SK-N-SH (cell line): Measurements from ENCODE around the gene PLK1.

Experiments
- EP300 ChIP-seq, 2 experiments: IDR thresholded peaks; 2 replicates each; pipeline versions ENCODE4 v1.4.0 to v1.6.1; 2012; ENCODE audit warnings: borderline replicate concordance in 1 of 2, low read depth in 1 of 2, low read length in 1 of 2
- GABPA ChIP-seq: IDR thresholded peaks from 2 replicates; pipeline ENCODE4 v1.4.0; 2012; ENCODE audit warnings: low read depth, mild to moderate bottlenecking
- NRF1 ChIP-seq: IDR thresholded peaks from 2 replicates; pipeline ENCODE4 v1.6.1; 2012; ENCODE audit warnings: low read depth, mild to moderate bottlenecking, low read length
- RXRA ChIP-seq: IDR thresholded peaks from 2 replicates; pipeline ENCODE4 v1.4.0; 2012; ENCODE audit warnings: low read depth, mild to moderate bottlenecking, borderline replicate concordance
- SIN3A ChIP-seq: IDR thresholded peaks from 2 replicates; pipeline ENCODE4 v1.6.1; 2012; ENCODE audit warnings: low read depth, mild to moderate bottlenecking, low read length, moderate library complexity, borderline replicate concordance
- SMC3 ChIP-seq: IDR thresholded peaks from 2 replicates; pipeline ENCODE4 v1.6.1; 2012; ENCODE audit warnings: low read depth, low read length, improper control_type of control experiment
- TF ChIP-seq, protein P1 (sequence below): fragments of 200-600 bp; sonication (generic); IDR thresholded peaks from 2 replicates; pipeline ENCODE4 v1.6.1; 2017; ENCODE audit warnings: antibody characterized with exemption, mild to moderate bottlenecking, moderate library complexity
- TF ChIP-seq, protein P2 (sequence below): fragments of 150-350 bp; IDR thresholded peaks from 2 replicates; pipeline ENCODE4 v1.6.1; 2017; ENCODE audit warnings: antibody characterized with exemption, low read length, low read depth, borderline replicate concordance

DNA sequence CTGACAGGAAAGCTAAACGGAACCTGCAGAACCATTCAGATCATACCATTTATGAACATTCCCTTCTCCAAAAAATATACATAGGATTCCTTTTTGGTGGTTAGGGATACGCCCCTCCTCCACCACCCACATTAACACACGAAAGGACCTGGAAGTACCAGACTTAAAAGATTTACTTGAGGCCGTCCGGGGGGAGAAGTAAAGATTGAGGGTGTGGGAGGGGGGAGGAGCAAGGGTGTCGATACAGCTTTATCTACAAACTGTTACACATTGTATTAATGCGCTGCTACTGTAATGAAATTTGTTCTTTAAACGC, 38.1 kb upstream of the PLK1 start:
- TF ChIP-seq SIN3A: no peak
- TF ChIP-seq, protein P1, sequence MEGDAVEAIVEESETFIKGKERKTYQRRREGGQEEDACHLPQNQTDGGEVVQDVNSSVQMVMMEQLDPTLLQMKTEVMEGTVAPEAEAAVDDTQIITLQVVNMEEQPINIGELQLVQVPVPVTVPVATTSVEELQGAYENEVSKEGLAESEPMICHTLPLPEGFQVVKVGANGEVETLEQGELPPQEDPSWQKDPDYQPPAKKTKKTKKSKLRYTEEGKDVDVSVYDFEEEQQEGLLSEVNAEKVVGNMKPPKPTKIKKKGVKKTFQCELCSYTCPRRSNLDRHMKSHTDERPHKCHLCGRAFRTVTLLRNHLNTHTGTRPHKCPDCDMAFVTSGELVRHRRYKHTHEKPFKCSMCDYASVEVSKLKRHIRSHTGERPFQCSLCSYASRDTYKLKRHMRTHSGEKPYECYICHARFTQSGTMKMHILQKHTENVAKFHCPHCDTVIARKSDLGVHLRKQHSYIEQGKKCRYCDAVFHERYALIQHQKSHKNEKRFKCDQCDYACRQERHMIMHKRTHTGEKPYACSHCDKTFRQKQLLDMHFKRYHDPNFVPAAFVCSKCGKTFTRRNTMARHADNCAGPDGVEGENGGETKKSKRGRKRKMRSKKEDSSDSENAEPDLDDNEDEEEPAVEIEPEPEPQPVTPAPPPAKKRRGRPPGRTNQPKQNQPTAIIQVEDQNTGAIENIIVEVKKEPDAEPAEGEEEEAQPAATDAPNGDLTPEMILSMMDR: no peak
- no peak for TF ChIP-seq EP300 (IDR thresholded peaks at IDR 0.05; ENCODE audit: borderline replicate concordance in 1 of 2, low read depth in 1 of 2, low read length in 1 of 2)
- no peak for TF ChIP-seq SMC3
- no peak for TF ChIP-seq RXRA
- TF ChIP-seq, protein P2, sequence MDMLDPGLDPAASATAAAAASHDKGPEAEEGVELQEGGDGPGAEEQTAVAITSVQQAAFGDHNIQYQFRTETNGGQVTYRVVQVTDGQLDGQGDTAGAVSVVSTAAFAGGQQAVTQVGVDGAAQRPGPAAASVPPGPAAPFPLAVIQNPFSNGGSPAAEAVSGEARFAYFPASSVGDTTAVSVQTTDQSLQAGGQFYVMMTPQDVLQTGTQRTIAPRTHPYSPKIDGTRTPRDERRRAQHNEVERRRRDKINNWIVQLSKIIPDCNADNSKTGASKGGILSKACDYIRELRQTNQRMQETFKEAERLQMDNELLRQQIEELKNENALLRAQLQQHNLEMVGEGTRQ: no peak
- TF ChIP-seq GABPA: no peak
- no peak for TF ChIP-seq NRF1
